Measurements from ENCODE around the gene CDK5R1. TPM values are rescaled to one million over a fixed set of nuclear protein-coding genes. Genes with fewer than 3 reads are reported as not detected.

The CDK5R1 gene
- total RNA-seq, 2 experiments from 2014 or later = 10.2 to 10.5 TPM

DNA sequence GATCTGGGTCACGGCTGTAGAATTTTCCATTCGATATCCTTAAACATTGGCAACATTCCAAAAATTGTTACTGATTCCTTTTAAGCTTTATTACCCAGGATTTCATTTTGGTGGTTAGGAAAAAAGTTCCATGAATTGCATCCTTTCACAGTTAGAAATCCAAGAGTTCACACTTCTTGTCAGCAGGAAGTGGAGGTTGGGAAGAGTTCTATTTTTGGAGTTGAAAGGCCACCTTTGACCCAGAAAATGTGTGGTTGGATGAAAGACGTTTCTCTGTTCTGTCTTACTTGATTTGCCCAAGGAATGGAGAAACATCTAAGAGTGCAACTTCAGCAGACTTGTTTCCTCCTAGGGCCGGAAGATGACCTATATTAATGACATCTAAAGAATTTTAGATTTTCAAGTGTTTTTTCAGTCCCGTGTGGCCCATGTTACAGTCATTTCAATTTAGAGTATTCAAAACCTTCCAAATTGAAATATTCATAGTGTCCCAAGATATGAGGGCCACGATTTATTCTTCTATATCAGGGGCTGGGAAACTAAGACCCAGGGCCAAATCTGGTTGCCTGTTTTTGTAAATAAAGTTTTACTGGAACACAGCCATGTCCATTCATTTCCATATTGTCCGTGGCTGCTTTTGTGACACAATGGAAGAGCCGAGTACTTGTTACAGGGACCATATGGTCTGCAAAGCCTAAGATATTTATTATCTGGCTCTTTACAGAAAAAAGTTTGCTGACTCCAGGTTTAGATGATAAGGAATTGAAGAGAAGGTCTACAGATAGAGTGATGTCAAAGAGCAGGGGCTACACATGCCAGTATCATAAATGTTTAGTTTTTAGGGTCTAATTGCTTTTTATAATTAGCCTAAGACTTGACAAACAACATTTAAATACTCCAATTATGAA is 50.2 kb downstream of the CDK5R1 start:
- POLR2A ChIA-PET = interaction anchor here (0.8 kb wide), 1 partner anchor 45 kb away, joined by 3 read pairs; no protein-coding TSS in a partner anchor
- intact Hi-C loops (cut with micrococcal nuclease) = no loop called here
- Mint-ChIP-seq H3K4me1 (ENCODE audit: low read depth) (peaks cover 12% of the 10 kb centered on the region), H3K9me3 (no peaks in the 10 kb centered on the region), H3K36me3 (ENCODE audit: low read depth) (no peaks in the 10 kb centered on the region), H3K4me3 (no peak overlapping the region), H3K27ac (no peak overlapping the region), H3K27me3 (no peaks in the 10 kb centered on the region)
- no peak for ATAC-seq
- TF ChIP-seq CTCF (IDR thresholded peaks at IDR 0.05) = no peak
- no peak for DNase-seq
- CTCF ChIA-PET = interaction anchor here (1.6 kb wide), 1 partner anchor 74 kb away, joined by 4 read pairs; no protein-coding TSS in a partner anchor

Other genes starting within 250 kb of the CDK5R1 start
- gene RHBDL3, start 221.2 kb upstream of the CDK5R1 start, total RNA-seq = under 1 TPM in 1 of 2 experiments, not detected in 1; 0.11 TPM
- gene C17orf75, start 144.8 kb upstream of the CDK5R1 start, total RNA-seq = 10 to 100 TPM; 30.8 to 32.7 TPM
- gene ZNF207, start 136.8 kb upstream of the CDK5R1 start, total RNA-seq = 100 to 1,000 TPM; 189 to 201 TPM
- gene PSMD11, start 42.5 kb upstream of the CDK5R1 start, total RNA-seq = 100 to 1,000 TPM; 119 to 130 TPM

Data from activated CD8-positive, alpha-beta T cell treated with anti-CD3 and anti-CD28 coated beads for 36 hours (primary cell).